Adipocyte (in vitro differentiated cells): ENCODE measurements around the gene DAGLA.

ENCODE experiments used
- DNase-seq: peaks from one replicate; pipeline ENCODE4 v3.0.0-alpha.2; 2015; ENCODE audit warnings: low read depth
- H3K27me3 ChIP-seq: replicated peaks from 2 replicates; pipeline ENCODE4 v1.7.0; 2013; ENCODE audit warnings: mild to moderate bottlenecking, low read length, moderate library complexity; ENCODE audit not compliant: control insufficient read depth, insufficient read depth
- H3K36me3 ChIP-seq: 2 replicates; pipeline ENCODE4 v1.7.0; 2013; ENCODE audit warnings: low read length, mild to moderate bottlenecking, moderate library complexity; ENCODE audit not compliant: control insufficient read depth, insufficient read depth, severe bottlenecking
- H3K4me1 ChIP-seq: 2 replicates; pipeline ENCODE4 v1.7.0; 2013; ENCODE audit warnings: mild to moderate bottlenecking, low read length, moderate library complexity; ENCODE audit not compliant: control insufficient read depth, insufficient read depth
- H3K4me3 ChIP-seq: 2 replicates; pipeline ENCODE4 v1.7.0; 2013; ENCODE audit warnings: mild to moderate bottlenecking, low read length, moderate library complexity
- H3K9ac ChIP-seq: 2 replicates; pipeline ENCODE4 v1.7.0; 2013; ENCODE audit warnings: mild to moderate bottlenecking, low read length, moderate library complexity
- H3K9me3 ChIP-seq: 2 replicates; pipeline ENCODE4 v1.7.0; 2013; ENCODE audit warnings: mild to moderate bottlenecking, low read length, moderate library complexity; ENCODE audit not compliant: control insufficient read depth

Gene DAGLA

GRCh38 chr11:61775106-61775505 is 94.9 kb downstream of the DAGLA start:
- DNase-seq: no peak
- Histone ChIP-seq H3K4me1 (no peaks in the 10 kb centered on the region), H3K9me3 (no peaks in the 10 kb centered on the region), H3K9ac (no peak overlapping the region), H3K4me3 (no peak overlapping the region), H3K36me3 (no peaks in the 10 kb centered on the region), H3K27me3 (peaks cover 44% of the 10 kb centered on the region)

GRCh38 chr11:61775606-61776554 is 95.7 kb downstream of the DAGLA start:
- Histone ChIP-seq H3K4me3 (no peak overlapping the region), H3K36me3 (no peaks in the 10 kb centered on the region)
- DNase-seq: no peak

DNA sequence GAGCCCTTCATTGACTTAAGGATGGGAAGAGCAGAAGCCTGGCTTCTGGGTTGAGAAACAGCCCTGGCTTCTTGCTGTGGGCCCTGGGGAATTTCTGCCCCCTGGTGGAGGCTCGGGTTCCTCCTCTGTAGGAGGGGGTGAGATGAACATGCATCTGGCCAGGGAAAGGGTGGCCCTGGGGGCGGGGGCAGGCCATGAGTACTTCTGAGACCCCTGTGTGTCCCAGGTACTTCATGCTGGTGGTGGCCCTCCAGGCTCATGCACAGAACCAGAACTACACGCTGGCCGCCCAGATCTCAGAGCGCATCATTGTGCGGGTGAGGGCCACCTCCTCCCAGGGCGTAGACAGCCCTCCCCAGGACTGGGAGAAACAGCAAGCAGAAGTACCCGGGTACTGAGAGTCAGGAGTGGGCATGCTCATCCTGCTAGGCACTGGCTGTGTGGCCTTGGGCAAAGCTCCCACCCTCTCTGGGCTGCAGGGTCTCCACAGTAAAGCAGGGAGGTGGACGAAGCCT is 96.4 kb downstream of the DAGLA start:
- Histone ChIP-seq H3K9ac (no peak overlapping the region), H3K36me3 (no peaks in the 10 kb centered on the region), H3K27me3 (peaks cover 41% of the 10 kb centered on the region), H3K4me1 (no peaks in the 10 kb centered on the region), H3K4me3 (no peak overlapping the region), H3K9me3 (no peaks in the 10 kb centered on the region)
- peak; percentile 72 for DNase-seq

More at GRCh38 chr11:61775606-61776554, 95.7 kb downstream of the DAGLA start:
- no peak overlapping the region for H3K9ac ChIP-seq
- H3K4me1 ChIP-seq: no peaks in the 10 kb centered on the region
- no peaks in the 10 kb centered on the region for H3K9me3 ChIP-seq
- peaks cover 41% of the 10 kb centered on the region for H3K27me3 ChIP-seq

DNA sequence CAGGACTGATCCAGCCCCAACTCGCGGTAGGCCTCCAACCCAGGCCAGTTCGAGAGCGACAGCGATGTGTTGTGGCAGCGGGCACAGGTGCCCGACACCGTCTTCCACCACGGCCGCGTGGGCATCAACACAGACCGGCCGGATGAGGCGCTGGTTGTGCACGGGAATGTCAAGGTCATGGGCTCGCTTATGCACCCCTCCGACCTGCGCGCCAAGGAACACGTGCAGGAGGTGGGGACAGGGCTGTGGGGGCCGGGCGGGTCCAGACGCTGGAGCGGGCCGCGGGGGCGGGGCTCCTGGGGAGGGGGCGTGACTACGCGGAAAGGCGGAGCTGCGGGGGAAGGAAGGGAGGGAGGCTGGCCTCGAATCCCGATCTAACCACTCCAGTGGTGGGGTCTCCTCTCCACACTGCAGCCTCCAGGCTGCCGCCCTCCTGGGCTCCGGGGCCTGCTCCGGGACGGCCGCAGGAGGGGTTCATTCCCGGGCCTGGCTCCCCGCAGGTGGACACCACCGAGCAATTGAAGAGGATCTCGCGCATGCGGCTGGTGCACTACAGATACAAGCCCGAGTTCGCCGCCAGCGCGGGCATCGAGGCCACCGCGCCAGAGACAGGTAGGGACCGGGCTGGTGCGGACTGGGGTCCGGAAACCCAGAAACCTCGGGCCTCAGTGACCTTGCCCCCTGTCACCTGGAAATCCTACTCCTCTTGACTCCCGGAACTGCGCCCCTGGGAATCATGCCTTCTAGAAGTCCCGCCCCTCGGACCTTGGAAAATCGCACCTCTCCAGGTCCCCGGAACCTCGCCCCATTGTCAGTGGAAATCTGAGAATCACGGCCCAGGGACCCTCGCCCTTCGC is 97.3 kb downstream of the DAGLA start:
- H3K36me3 ChIP-seq: no peaks in the 10 kb centered on the region
- no peak overlapping the region for H3K4me3 ChIP-seq
- H3K9ac ChIP-seq: no peak overlapping the region
- H3K27me3 ChIP-seq: peaks cover 41% of the 10 kb centered on the region
- H3K9me3 ChIP-seq: no peaks in the 10 kb centered on the region
- H3K4me1 ChIP-seq: no peaks in the 10 kb centered on the region
- DNase-seq: peak; percentile 54

DNA sequence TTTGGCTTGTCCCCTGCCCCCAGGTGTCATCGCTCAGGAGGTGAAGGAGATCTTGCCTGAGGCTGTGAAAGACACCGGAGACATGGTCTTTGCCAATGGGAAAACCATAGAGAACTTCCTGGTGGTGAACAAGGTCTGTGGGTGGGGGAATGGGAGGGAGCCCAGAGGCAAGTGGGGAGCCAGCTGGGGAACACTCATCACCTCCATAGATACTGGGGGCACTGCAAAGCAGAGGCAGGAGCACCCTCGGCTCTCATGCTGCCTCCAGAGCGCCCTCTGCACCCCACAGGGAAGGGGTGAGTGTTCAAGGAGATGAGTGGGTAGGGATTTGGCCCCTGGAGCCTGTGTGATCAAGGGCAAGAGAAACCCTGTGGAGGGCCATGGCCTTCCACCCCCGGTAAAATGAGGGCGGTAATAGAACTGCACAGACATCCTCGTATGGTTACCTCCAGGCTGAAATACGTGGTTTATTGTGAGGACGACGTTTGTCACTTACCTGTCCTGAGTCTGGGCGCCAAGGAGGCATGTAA is 98.2 kb downstream of the DAGLA start:
- H3K9ac ChIP-seq: no peak overlapping the region
- no peaks in the 10 kb centered on the region for H3K36me3 ChIP-seq
- no peak overlapping the region for H3K4me3 ChIP-seq
- H3K4me1 ChIP-seq: no peaks in the 10 kb centered on the region
- H3K27me3 ChIP-seq: peaks cover 38% of the 10 kb centered on the region
- DNase-seq: no peak
- H3K9me3 ChIP-seq: no peaks in the 10 kb centered on the region

- Histone ChIP-seq H3K4me3 (no peak overlapping the region), H3K27me3 (peaks cover 34% of the 10 kb centered on the region), H3K9ac (no peak overlapping the region), H3K9me3 (no peaks in the 10 kb centered on the region), H3K4me1 (no peaks in the 10 kb centered on the region), H3K36me3 (no peaks in the 10 kb centered on the region)
- DNase-seq: no peak
These were observed 98.9 kb downstream of the DAGLA start for GRCh38 chr11:61778920-61779650.

DNA sequence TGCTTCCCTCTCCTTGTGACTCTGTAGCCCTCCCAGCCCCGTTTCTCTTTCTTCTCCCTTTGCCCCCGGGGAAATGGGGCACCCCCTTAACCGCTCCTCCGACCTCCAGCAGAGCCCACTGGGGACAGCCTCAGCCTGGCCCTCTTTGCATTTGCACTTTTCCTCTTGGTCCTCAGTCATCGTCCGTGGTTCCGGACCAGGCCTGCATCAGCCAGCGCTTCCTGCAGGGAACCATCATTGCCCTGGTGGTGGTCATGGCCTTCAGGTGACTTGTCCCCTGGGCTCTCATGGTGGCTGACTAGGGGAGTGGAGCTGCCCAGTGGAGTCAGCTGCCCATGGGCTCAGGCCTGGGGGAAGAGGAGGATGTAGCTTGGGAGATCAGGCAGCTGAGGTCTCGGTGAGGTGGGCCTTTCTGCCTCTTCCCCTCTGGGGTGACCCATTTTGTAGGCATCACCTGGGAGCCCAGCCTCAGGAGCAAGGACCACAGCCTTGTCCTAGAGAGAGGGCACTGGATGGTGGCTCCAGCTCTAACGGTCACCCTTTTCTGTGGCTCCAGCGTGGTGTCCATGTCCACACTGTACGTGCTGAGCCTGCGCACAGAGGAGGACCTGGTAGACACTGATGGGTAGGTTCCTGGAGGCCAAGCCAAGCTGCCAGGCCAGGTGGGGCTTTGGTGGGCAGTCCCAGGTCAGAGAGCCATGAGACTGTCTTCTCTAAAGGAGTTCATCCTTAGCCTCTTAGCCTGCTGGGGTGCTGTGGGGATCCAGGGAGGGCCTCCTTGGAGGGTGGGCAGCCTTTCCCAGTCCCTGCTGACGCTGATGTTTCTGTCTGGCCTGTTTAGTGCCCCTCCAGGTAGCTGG is 99.7 kb downstream of the DAGLA start:
- DNase-seq: no peak
- no peaks in the 10 kb centered on the region for H3K36me3 ChIP-seq
- H3K9me3 ChIP-seq: no peaks in the 10 kb centered on the region
- no peak overlapping the region for H3K4me3 ChIP-seq
- no peak overlapping the region for H3K9ac ChIP-seq
- no peaks in the 10 kb centered on the region for H3K4me1 ChIP-seq
- H3K27me3 ChIP-seq: peaks cover 29% of the 10 kb centered on the region

GRCh38 chr11:61780581-61781162 is 100.5 kb downstream of the DAGLA start:
- H3K9me3 ChIP-seq: no peaks in the 10 kb centered on the region
- no peaks in the 10 kb centered on the region for H3K4me1 ChIP-seq
- no peak for DNase-seq
- peaks cover 24% of the 10 kb centered on the region for H3K27me3 ChIP-seq
- no peak overlapping the region for H3K9ac ChIP-seq
- no peaks in the 10 kb centered on the region for H3K36me3 ChIP-seq
- no peak overlapping the region for H3K4me3 ChIP-seq

DNA sequence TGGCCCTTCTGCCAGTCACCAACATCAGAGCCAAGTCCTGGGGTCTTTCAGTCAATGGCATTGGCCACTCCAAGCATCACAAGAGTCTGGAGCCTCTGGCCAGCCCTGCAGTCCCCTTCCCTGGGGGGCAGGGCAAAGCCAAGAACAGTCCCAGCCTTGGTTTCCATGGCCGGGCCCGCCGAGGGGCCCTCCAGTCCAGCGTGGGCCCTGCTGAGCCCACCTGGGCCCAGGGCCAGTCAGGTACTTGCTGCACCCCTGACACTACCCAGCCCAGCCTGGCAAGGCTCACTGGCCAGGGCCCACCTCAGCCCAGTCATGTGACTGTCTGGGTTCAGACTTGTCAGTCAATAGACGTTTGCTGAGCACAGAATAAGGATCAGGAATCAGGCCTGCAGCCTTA is 101.4 kb downstream of the DAGLA start:
- H3K9me3 ChIP-seq: no peaks in the 10 kb centered on the region
- H3K4me3 ChIP-seq: no peak overlapping the region
- H3K27me3 ChIP-seq: peaks cover 17% of the 10 kb centered on the region
- no peaks in the 10 kb centered on the region for H3K4me1 ChIP-seq
- no peak for DNase-seq
- H3K36me3 ChIP-seq: no peaks in the 10 kb centered on the region
- no peak overlapping the region for H3K9ac ChIP-seq

- Histone ChIP-seq H3K36me3 (peaks cover 7% of the 10 kb centered on the region), H3K9ac (no peak overlapping the region), H3K27me3 (peaks cover 11% of the 10 kb centered on the region), H3K4me1 (no peaks in the 10 kb centered on the region), H3K4me3 (no peak overlapping the region), H3K9me3 (no peaks in the 10 kb centered on the region)
- DNase-seq: no peak
These were observed 102.1 kb downstream of the DAGLA start for GRCh38 chr11:61782299-61782698.
